MV-4-11 (cell line): ENCODE measurements around the gene SRPRB.

Experiments used
- DNase-seq: peaks from one replicate; lab custom pipeline; 2025; lab: John Stamatoyannopoulos, UW

SRPRB gene

GRCh38 chr3:133827684-133828083 is 22.1 kb downstream of the SRPRB start:
- no peak for DNase-seq

GRCh38 chr3:133828576-133829309 is 23.1 kb downstream of the SRPRB start:
- no peak for DNase-seq

- DNase-seq: no peak
Observed at GRCh38 chr3:133829310-133829707, 23.7 kb downstream of the SRPRB start.

- no peak for DNase-seq
Observed at GRCh38 chr3:133830071-133830470, 24.5 kb downstream of the SRPRB start.

- DNase-seq: no peak
Observed at GRCh38 chr3:133831966-133832801, 26.6 kb downstream of the SRPRB start.

GRCh38 chr3:133832802-133833144 is 27.2 kb downstream of the SRPRB start:
- no peak for DNase-seq

- no peak for DNase-seq
Observed at GRCh38 chr3:133833267-133833666, 27.7 kb downstream of the SRPRB start.

GRCh38 chr3:133833880-133834620 is 28.4 kb downstream of the SRPRB start:
- no peak for DNase-seq

GRCh38 chr3:133834621-133835417 is 29.2 kb downstream of the SRPRB start:
- no peak for DNase-seq

- no peak for DNase-seq
Observed at GRCh38 chr3:133835418-133835743, 29.8 kb downstream of the SRPRB start.

- no peak for DNase-seq
Observed at GRCh38 chr3:133835961-133836360, 30.3 kb downstream of the SRPRB start.

- no peak for DNase-seq
Observed at GRCh38 chr3:133836497-133837158, 31.0 kb downstream of the SRPRB start.

- DNase-seq: no peak
Observed at GRCh38 chr3:133837487-133838295, 32.1 kb downstream of the SRPRB start.

GRCh38 chr3:133838296-133838789 is 32.7 kb downstream of the SRPRB start:
- no peak for DNase-seq

GRCh38 chr3:133838916-133839800 is 33.5 kb downstream of the SRPRB start:
- no peak for DNase-seq

- no peak for DNase-seq
Observed at GRCh38 chr3:133840055-133840737, 34.6 kb downstream of the SRPRB start.

- no peak for DNase-seq
Observed at GRCh38 chr3:133840767-133841166, 35.2 kb downstream of the SRPRB start.

GRCh38 chr3:133841196-133841595 is 35.6 kb downstream of the SRPRB start:
- no peak for DNase-seq

- DNase-seq: no peak
Observed at GRCh38 chr3:133842158-133842557, 36.5 kb downstream of the SRPRB start.
